Measurements from ENCODE around the gene RAD51B.

- TF ChIP-seq CTCF (IDR thresholded peaks at IDR 0.05; ENCODE audit: insufficient read depth, low read length): no peak
- TF ChIP-seq POLR2AphosphoS5 (IDR thresholded peaks at IDR 0.05; ENCODE audit: low read depth): no peak
- TF ChIP-seq, protein P1, sequence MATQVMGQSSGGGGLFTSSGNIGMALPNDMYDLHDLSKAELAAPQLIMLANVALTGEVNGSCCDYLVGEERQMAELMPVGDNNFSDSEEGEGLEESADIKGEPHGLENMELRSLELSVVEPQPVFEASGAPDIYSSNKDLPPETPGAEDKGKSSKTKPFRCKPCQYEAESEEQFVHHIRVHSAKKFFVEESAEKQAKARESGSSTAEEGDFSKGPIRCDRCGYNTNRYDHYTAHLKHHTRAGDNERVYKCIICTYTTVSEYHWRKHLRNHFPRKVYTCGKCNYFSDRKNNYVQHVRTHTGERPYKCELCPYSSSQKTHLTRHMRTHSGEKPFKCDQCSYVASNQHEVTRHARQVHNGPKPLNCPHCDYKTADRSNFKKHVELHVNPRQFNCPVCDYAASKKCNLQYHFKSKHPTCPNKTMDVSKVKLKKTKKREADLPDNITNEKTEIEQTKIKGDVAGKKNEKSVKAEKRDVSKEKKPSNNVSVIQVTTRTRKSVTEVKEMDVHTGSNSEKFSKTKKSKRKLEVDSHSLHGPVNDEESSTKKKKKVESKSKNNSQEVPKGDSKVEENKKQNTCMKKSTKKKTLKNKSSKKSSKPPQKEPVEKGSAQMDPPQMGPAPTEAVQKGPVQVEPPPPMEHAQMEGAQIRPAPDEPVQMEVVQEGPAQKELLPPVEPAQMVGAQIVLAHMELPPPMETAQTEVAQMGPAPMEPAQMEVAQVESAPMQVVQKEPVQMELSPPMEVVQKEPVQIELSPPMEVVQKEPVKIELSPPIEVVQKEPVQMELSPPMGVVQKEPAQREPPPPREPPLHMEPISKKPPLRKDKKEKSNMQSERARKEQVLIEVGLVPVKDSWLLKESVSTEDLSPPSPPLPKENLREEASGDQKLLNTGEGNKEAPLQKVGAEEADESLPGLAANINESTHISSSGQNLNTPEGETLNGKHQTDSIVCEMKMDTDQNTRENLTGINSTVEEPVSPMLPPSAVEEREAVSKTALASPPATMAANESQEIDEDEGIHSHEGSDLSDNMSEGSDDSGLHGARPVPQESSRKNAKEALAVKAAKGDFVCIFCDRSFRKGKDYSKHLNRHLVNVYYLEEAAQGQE (IDR thresholded peaks at IDR 0.05; ENCODE audit: insufficient replicate concordance, low read depth): no peak
- TF ChIP-seq SPI1 (IDR thresholded peaks at IDR 0.05; ENCODE audit: borderline replicate concordance, low read depth): no peak
These were observed 40.8 kb upstream of the RAD51B start for GRCh38 chr14:67778792-67779191.

All from HL-60 (cell line).